Astrocyte of the hippocampus (primary cell): ENCODE data around the gene FGD4.

Source experiments
- DNase-seq: peaks from one replicate; pipeline ENCODE4 v3.0.0; 2011; ENCODE audit warnings: low read depth, low spot score

Gene FGD4

GRCh38 chr12:32455607-32456071, 56.3 kb downstream of the FGD4 start:
- peak; percentile 78 for DNase-seq

- no peak for DNase-seq
These were observed 58.1 kb downstream of the FGD4 start for GRCh38 chr12:32457251-32458025.

GRCh38 chr12:32460638-32461037, 61.3 kb downstream of the FGD4 start:
- DNase-seq = no peak

- no peak for DNase-seq
These were observed 63.5 kb downstream of the FGD4 start for GRCh38 chr12:32462908-32463307.

GRCh38 chr12:32466187-32466586, 66.8 kb downstream of the FGD4 start:
- DNase-seq = no peak

GRCh38 chr12:32466986-32467711, 67.8 kb downstream of the FGD4 start:
- DNase-seq = no peak

GRCh38 chr12:32467959-32468863, 68.9 kb downstream of the FGD4 start:
- DNase-seq = no peak

GRCh38 chr12:32470936-32471470, 71.6 kb downstream of the FGD4 start:
- DNase-seq = no peak

GRCh38 chr12:32471591-32472001, 72.2 kb downstream of the FGD4 start:
- DNase-seq = no peak

GRCh38 chr12:32475724-32476123, 76.4 kb downstream of the FGD4 start:
- DNase-seq = no peak

- no peak for DNase-seq
These were observed 77.1 kb downstream of the FGD4 start for GRCh38 chr12:32476446-32476845.

GRCh38 chr12:32477714-32478113, 78.4 kb downstream of the FGD4 start:
- peak; percentile 54 for DNase-seq

GRCh38 chr12:32478166-32478565, 78.8 kb downstream of the FGD4 start:
- DNase-seq = no peak

GRCh38 chr12:32478858-32479725, 79.7 kb downstream of the FGD4 start:
- DNase-seq = no peak

GRCh38 chr12:32482226-32482625, 82.9 kb downstream of the FGD4 start:
- no peak for DNase-seq

GRCh38 chr12:32483499-32483898, 84.1 kb downstream of the FGD4 start:
- no peak for DNase-seq

GRCh38 chr12:32483993-32484392, 84.6 kb downstream of the FGD4 start:
- no peak for DNase-seq

- peak; percentile 29 for DNase-seq
These were observed 86.8 kb downstream of the FGD4 start for GRCh38 chr12:32486158-32486557.

GRCh38 chr12:32488132-32488531, 88.8 kb downstream of the FGD4 start:
- no peak for DNase-seq

- DNase-seq = no peak
These were observed 89.7 kb downstream of the FGD4 start for GRCh38 chr12:32489070-32489469.

GRCh38 chr12:32490801-32491200, 91.4 kb downstream of the FGD4 start:
- DNase-seq = no peak
